ENCODE results near the gene SDK2.

GRCh38 chr17:73550556-73550955, 93.7 kb downstream of the SDK2 start:
- no peak for TF ChIP-seq POLR2A (IDR thresholded peaks at IDR 0.05)
- no peak for TF ChIP-seq CTCF (IDR thresholded peaks at IDR 0.05)

Data from right lobe of liver (tissue), 4 donors.